DND-41 (cell line): ENCODE measurements around the gene STAG2.

ENCODE experiments used
- CTCF ChIP-seq: IDR thresholded peaks from 2 replicates; pipeline ENCODE4 v1.5.1; 2012; ENCODE audit warnings: borderline replicate concordance, low read length, moderate library complexity, mild to moderate bottlenecking; ENCODE audit not compliant: poor library complexity, severe bottlenecking; ENCODE audit errors: extremely low read depth
- EZH2 ChIP-seq: IDR thresholded peaks from 3 replicates; pipeline ENCODE4 v1.6.1; 2012; ENCODE audit warnings: borderline replicate concordance, low read depth, mild to moderate bottlenecking, moderate library complexity, low read length, inconsistent platforms; ENCODE audit not compliant: severe bottlenecking

DNA sequence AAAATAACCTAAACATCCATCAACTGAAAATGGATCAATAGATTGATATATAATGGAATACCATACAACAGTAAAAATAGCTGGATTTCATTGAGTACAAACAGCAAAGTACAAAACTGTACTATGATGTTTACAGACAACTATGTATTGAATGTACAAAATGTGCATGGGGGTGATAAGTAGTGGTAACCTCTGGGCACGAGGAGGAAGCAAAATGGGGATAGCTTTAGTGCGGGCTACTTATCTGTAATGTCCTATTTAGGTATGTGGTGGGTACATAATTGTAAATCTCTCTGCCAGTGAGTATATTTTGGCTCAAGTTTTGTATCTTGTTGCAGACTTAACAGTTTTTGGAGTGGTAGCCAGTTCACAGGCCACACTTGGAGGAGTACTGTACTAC, 123.6 kb downstream of the STAG2 start:
- no peak for TF ChIP-seq CTCF
- no peak for TF ChIP-seq EZH2
